C4-2B (cell line): ENCODE results near the gene SLC6A6.

Experiments used
- CTCF ChIP-seq: fragments of 450-650 bp; conservative IDR thresholded peaks from 2 replicates; pipeline ENCODE4 v1.5.1; 2017; ENCODE audit warnings: mild to moderate bottlenecking
- ZFX ChIP-seq: fragments of 450-650 bp; IDR thresholded peaks from 2 replicates; pipeline ENCODE4 v1.6.1; 2017

- TF ChIP-seq CTCF (no peak), ZFX (no peak)
These were observed 133.8 kb downstream of the SLC6A6 start for GRCh38 chr3:14536055-14536815.
